Trophoblast cell (in vitro differentiated cells and primary cell): ENCODE measurements around the gene ATOSA.

ENCODE experiments used
- DNase-seq, 2 donors: peaks; one replicate each; pipeline ENCODE4 v3.0.0-alpha.2; 2016
- H2AFZ ChIP-seq: 2 replicates; pipeline ENCODE4 v1.6.1; 2013; ENCODE audit warnings: low read length, moderate library complexity, mild to moderate bottlenecking; ENCODE audit not compliant: insufficient read depth, poor library complexity
- H2AK5ac ChIP-seq: 2 replicates; pipeline ENCODE4 v1.6.1; 2013; ENCODE audit warnings: mild to moderate bottlenecking, low read length
- H2BK120ac ChIP-seq: 2 replicates; pipeline ENCODE4 v1.6.1; 2013; ENCODE audit warnings: low read length, mild to moderate bottlenecking, moderate library complexity; ENCODE audit not compliant: insufficient read depth, poor library complexity
- H2BK12ac ChIP-seq: 2 replicates; pipeline ENCODE4 v1.6.1; 2013; ENCODE audit warnings: mild to moderate bottlenecking, low read length, moderate library complexity
- H2BK5ac ChIP-seq: 2 replicates; pipeline ENCODE4 v1.6.1; 2013; ENCODE audit warnings: low read length, low read depth, moderate library complexity, mild to moderate bottlenecking; ENCODE audit not compliant: poor library complexity
- H3K14ac ChIP-seq: 2 replicates; pipeline ENCODE4 v1.6.1; 2013; ENCODE audit warnings: mild to moderate bottlenecking, low read length
- H3K18ac ChIP-seq: 2 replicates; pipeline ENCODE4 v1.6.1; 2013; ENCODE audit warnings: mild to moderate bottlenecking, low read length
- H3K23ac ChIP-seq: 2 replicates; pipeline ENCODE4 v1.6.1; 2013; ENCODE audit warnings: low read length
- H3K27ac ChIP-seq: 2 replicates; pipeline ENCODE4 v1.5.1; 2013; ENCODE audit warnings: low read depth, mild to moderate bottlenecking, inconsistent platforms, low read length, moderate library complexity
- H3K27me3 ChIP-seq: 2 replicates; pipeline ENCODE4 v1.6.1; 2013; ENCODE audit warnings: inconsistent platforms, mild to moderate bottlenecking, low read length, moderate library complexity; ENCODE audit not compliant: insufficient read depth
- H3K36me3 ChIP-seq, 2 experiments: 1 replicate in 1 of 2; 2 replicates in 1 of 2; pipeline ENCODE4 v1.6.1; 2013; ENCODE audit warnings: low read length in 2 of 2, mild to moderate bottlenecking in 2 of 2, moderate library complexity in 1 of 2; ENCODE audit not compliant: insufficient read depth in 2 of 2, control insufficient read depth in 1 of 2
- H3K4ac ChIP-seq: 2 replicates; pipeline ENCODE4 v1.6.1; 2013; ENCODE audit warnings: low read depth, mild to moderate bottlenecking, low read length, moderate library complexity
- H3K4me1 ChIP-seq, 2 experiments: 1 replicate in 1 of 2; 2 replicates in 1 of 2; pipeline ENCODE4 v1.6.1; 2013; ENCODE audit warnings: low read length in 2 of 2, mild to moderate bottlenecking in 2 of 2, moderate library complexity in 1 of 2; ENCODE audit not compliant: insufficient read depth in 2 of 2, control insufficient read depth in 1 of 2
- H3K4me2 ChIP-seq: 2 replicates; pipeline ENCODE4 v1.6.1; 2013; ENCODE audit warnings: inconsistent platforms, mild to moderate bottlenecking, low read length, moderate library complexity
- H3K4me3 ChIP-seq: 2 replicates; pipeline ENCODE4 v1.5.1; 2013; ENCODE audit warnings: mild to moderate bottlenecking, low read depth, low read length, inconsistent platforms
- H3K79me1 ChIP-seq: one replicate; pipeline ENCODE4 v1.6.1; 2013; ENCODE audit warnings: low read length
- H3K79me2 ChIP-seq: 2 replicates; pipeline ENCODE4 v1.6.1; 2013; ENCODE audit warnings: low read length, mild to moderate bottlenecking; ENCODE audit not compliant: control insufficient read depth, insufficient read depth, poor library complexity
- H3K9ac ChIP-seq: 2 replicates; pipeline ENCODE4 v1.6.1; 2013; ENCODE audit warnings: mild to moderate bottlenecking, low read length
- H3K9me3 ChIP-seq: 2 replicates; pipeline ENCODE4 v1.6.1; 2013; ENCODE audit warnings: low read depth, mild to moderate bottlenecking, control low read depth, inconsistent platforms, low read length; ENCODE audit not compliant: insufficient read depth
- H4K12ac ChIP-seq: 2 replicates; pipeline ENCODE4 v1.6.1; 2013; ENCODE audit warnings: low read depth, mild to moderate bottlenecking, low read length, moderate library complexity
- H4K8ac ChIP-seq: 2 replicates; pipeline ENCODE4 v1.6.1; 2013; ENCODE audit warnings: low read depth, mild to moderate bottlenecking, low read length, moderate library complexity
- H4K91ac ChIP-seq: one replicate; pipeline ENCODE4 v1.6.1; 2013; ENCODE audit warnings: low read depth, mild to moderate bottlenecking, low read length, moderate library complexity
- WGBS: extraction: QIAGEN DNeasy Blood & Tissue Kit; methylation state at CpG from one replicate; pipeline ENCODE4 v1.1.7; 2013; ENCODE audit warnings: missing lambda C conversion rate; ENCODE audit not compliant: insufficient read length, insufficient coverage; ENCODE audit errors: extremely low coverage; 5-methylcytosine and 5-hydroxymethylcytosine counted together

The ATOSA gene

DNA sequence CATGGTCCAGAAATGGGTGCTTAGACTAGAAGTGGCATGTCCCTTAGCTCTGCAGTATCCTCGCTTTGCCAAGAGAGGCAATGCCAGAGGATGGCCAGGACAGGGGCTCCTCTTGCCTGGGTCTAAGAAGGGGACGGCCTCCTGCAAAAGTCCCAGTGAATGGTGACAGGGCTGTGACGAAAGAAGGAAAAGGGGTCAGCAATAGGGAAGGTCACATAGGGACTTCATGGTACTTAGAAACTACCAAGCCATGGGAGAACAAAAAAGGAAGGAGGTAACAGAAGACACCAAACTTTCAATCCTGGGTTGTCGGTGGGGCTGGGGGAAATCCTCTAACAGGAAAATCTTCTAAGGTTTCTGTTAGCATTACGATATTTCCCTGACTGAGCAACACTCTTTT, 36.2 kb upstream of the ATOSA start:
- Histone ChIP-seq H3K4me1 (no peaks in the 10 kb centered on the region), H3K18ac (no peak overlapping the region), H3K9ac (no peak overlapping the region), H2BK120ac (no peak overlapping the region), H2AFZ (no peak overlapping the region), H3K9me3 (no peaks in the 10 kb centered on the region), H3K23ac (no peak overlapping the region), H3K79me2 (no peaks in the 10 kb centered on the region), H2BK5ac (no peak overlapping the region), H3K79me1 (no peaks in the 10 kb centered on the region), H3K4me3 (no peak overlapping the region), H2AK5ac (no peak overlapping the region), H4K12ac (no peak overlapping the region), H3K36me3 (no peaks in the 10 kb centered on the region), H4K91ac (no peak overlapping the region), H3K4ac (no peak overlapping the region), H3K14ac (no peak overlapping the region), H4K8ac (no peak overlapping the region), H2BK12ac (no peak overlapping the region), H3K27ac (no peak overlapping the region), H3K27me3 (no peaks in the 10 kb centered on the region), H3K4me2 (no peak overlapping the region)
- WGBS = no CpG with 5 or more reads among the region's 5 CpGs
- no peak for DNase-seq

DNA sequence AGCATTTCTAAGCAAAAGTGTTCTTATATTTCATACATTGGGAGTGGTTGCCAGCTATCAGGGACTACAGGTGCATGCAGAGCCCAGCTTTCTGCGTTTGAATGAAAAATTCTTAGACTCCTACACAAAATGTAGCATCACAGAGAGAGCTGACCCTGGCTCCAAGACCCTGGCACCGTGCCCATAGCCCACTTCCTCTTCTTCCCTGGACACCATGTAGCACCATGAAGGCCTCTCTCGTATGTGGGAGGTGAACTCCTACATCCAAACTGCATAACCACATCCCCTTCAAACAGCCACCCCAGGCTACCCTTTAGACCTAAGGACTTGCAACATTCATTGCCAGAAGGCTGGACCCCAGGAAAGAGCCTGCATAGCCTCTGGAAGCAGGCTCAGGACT, 35.8 kb upstream of the ATOSA start:
- Histone ChIP-seq H2BK120ac (no peak overlapping the region), H2AK5ac (no peak overlapping the region), H3K27me3 (no peaks in the 10 kb centered on the region), H2AFZ (no peak overlapping the region), H3K79me1 (no peaks in the 10 kb centered on the region), H3K4me1 (peaks cover 0 to 2% of the 10 kb centered on the region in 2 experiments), H3K4me2 (no peak overlapping the region), H4K8ac (no peak overlapping the region), H3K4me3 (no peak overlapping the region), H3K9me3 (no peaks in the 10 kb centered on the region), H4K91ac (no peak overlapping the region), H3K18ac (no peak overlapping the region), H3K27ac (no peak overlapping the region), H2BK5ac (no peak overlapping the region), H3K4ac (no peak overlapping the region), H3K14ac (no peak overlapping the region), H3K36me3 (no peaks in the 10 kb centered on the region), H3K9ac (no peak overlapping the region), H4K12ac (no peak overlapping the region), H3K79me2 (no peaks in the 10 kb centered on the region), H2BK12ac (no peak overlapping the region), H3K23ac (no peak overlapping the region)
- no peak for DNase-seq
- no CpG with 5 or more reads among the region's 3 CpGs for WGBS

DNA sequence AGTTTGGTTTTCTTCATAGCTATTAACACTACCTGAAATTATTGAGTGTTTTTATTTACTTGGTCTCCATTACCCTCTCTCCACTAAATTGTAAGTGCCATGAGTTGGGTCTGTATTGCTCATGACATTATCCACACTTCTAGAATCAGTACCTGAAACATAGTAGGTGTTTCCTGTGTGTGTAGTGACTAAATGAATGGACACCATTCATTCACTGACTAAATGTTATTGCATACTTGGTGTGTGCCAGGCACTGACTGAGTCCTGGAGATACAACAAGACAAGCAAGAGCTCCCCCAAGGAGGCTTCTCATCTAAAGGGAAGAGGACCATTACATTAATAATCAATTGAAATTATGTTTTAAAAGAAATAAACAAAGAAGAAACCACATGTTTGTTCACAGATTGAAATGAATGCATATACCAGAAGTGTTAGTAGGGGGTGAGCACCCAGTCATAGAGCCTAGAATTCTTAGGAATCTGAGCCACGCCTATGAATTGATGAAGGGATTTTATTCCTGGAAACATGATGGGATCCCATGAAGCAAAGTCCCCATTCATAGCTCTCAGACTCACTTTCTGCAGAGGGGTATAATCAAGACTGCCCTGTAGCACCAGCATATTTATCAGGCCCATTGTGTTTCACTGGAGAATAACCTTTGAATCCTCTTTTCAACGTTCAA, 31.7 kb upstream of the ATOSA start:
- whole genome bisulfite sequencing = no CpG with 5 or more reads among the region's 2 CpGs
- no peak overlapping the region for H4K91ac ChIP-seq
- no peak overlapping the region for H3K27ac ChIP-seq
- no peak overlapping the region for H3K18ac ChIP-seq
- H3K79me2 ChIP-seq = no peaks in the 10 kb centered on the region
- H3K4me2 ChIP-seq = no peak overlapping the region
- no peak overlapping the region for H3K4me3 ChIP-seq
- peaks cover 0 to 2% of the 10 kb centered on the region in 2 experiments for H3K4me1 ChIP-seq
- no peak overlapping the region for H2AK5ac ChIP-seq
- DNase-seq = no peak
- H2AFZ ChIP-seq = no peak overlapping the region
- H2BK120ac ChIP-seq = no peak overlapping the region
- H4K12ac ChIP-seq = no peak overlapping the region
- H3K9me3 ChIP-seq = no peaks in the 10 kb centered on the region
- no peak overlapping the region for H3K23ac ChIP-seq
- no peaks in the 10 kb centered on the region for H3K36me3 ChIP-seq
- H3K4ac ChIP-seq = no peak overlapping the region
- no peak overlapping the region for H4K8ac ChIP-seq
- H3K79me1 ChIP-seq = no peaks in the 10 kb centered on the region
- H3K27me3 ChIP-seq = no peaks in the 10 kb centered on the region
- H3K14ac ChIP-seq = no peak overlapping the region
- no peak overlapping the region for H3K9ac ChIP-seq
- no peak overlapping the region for H2BK12ac ChIP-seq
- no peak overlapping the region for H2BK5ac ChIP-seq

DNA sequence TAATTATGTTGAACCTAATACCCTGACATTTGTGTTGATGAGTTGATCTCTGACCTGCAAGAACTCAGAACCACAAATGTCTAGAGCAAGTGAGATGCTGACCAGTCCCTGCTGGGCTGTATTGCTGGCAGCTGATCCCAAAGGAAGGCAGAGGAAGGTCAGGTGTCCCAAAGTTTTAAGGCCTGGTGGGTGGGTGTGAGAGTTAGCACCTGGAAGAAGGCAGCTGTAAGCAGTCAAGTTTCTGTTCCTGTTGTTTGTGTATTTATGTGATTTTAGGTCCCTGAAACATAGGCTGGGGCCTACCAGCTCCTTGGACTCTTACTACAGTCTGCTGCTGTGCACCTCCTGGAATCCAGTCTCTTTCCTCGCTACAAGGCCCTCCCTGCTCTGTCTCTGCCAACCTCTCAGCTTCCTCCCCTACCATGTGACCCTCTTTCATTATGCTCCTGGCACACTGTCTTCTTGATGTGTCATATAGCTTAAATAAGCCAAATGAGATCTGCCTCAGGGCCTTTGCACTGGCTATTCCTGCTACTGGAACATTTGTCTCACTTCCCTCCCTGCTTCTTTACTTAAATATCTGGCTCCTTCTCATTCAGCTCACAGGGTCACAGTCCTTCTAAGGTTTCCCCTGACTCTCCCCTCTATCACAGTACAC, 31.0 kb upstream of the ATOSA start:
- no peak for DNase-seq
- Histone ChIP-seq H2BK120ac (no peak overlapping the region), H3K4me1 (peaks cover 0 to 2% of the 10 kb centered on the region in 2 experiments), H3K4me3 (no peak overlapping the region), H3K4ac (no peak overlapping the region), H3K27me3 (no peaks in the 10 kb centered on the region), H3K9me3 (no peaks in the 10 kb centered on the region), H4K12ac (no peak overlapping the region), H2BK5ac (no peak overlapping the region), H3K18ac (no peak overlapping the region), H3K4me2 (no peak overlapping the region), H3K79me1 (no peaks in the 10 kb centered on the region), H3K27ac (peak overlapping the region; percentile 6), H3K23ac (no peak overlapping the region), H4K91ac (no peak overlapping the region), H2AK5ac (no peak overlapping the region), H2BK12ac (no peak overlapping the region), H3K36me3 (no peaks in the 10 kb centered on the region), H3K9ac (no peak overlapping the region), H2AFZ (no peak overlapping the region), H3K79me2 (no peaks in the 10 kb centered on the region), H4K8ac (no peak overlapping the region), H3K14ac (no peak overlapping the region)
- WGBS = no CpG with 5 or more reads among the region's 1 CpG
